ENCODE measurements around the gene ABCF1.

- TF ChIP-seq CTCF (IDR thresholded peaks at IDR 0.05; ENCODE audit: low read depth, low read length, missing input control) (no peak), FOXA1 (IDR thresholded peaks at IDR 0.05) (no peak), RAD21 (IDR thresholded peaks at IDR 0.05) (no peak), JUND (IDR thresholded peaks at IDR 0.05) (no peak), TAF1 (conservative IDR thresholded peaks at IDR 0.05) (no peak), ZBTB33 (IDR thresholded peaks at IDR 0.05) (no peak), EGR1 (IDR thresholded peaks at IDR 0.05; ENCODE audit: low read depth in 2 of 2) (no peak), MAX (IDR thresholded peaks at IDR 0.05) (no peak), SP1 (IDR thresholded peaks at IDR 0.05) (no peak), ATF3 (IDR thresholded peaks at IDR 0.05) (no peak), RXRA (IDR thresholded peaks at IDR 0.05) (no peak), GABPA (IDR thresholded peaks at IDR 0.05 in 1 of 2, conservative IDR thresholded peaks at IDR 0.05 in 1 of 2) (no peak), REST (IDR thresholded peaks at IDR 0.05) (no peak), YY1 (IDR thresholded peaks at IDR 0.05) (no peak)
These were observed 30.8 kb downstream of the ABCF1 start for GRCh38 chr6:30601815-30602641.

Measured in liver (tissue), 3 donors.